Ovary (tissue), 9 donors: ENCODE data around the gene QSOX2. TPM values are rescaled to one million over a fixed set of nuclear protein-coding genes. Genes with fewer than 3 reads are reported as not detected.
"Not testable (repeated sequence)": the region's sequence is repeated elsewhere in the genome, so short reads cannot be mapped to it uniquely, and the experiment has no call there.

Experiments
- DNase-seq, 5 donors: peaks; one replicate each; pipeline ENCODE4 v3.0.0-alpha.2; 2019 to 2020
- H3K27ac ChIP-seq, 2 donors: fragments of 200-600 bp; one replicate each; pipeline versions ENCODE4 v1.5.1 to v1.8.0; 2019 to 2022
- H3K27me3 ChIP-seq: fragments of 200-600 bp; one replicate; pipeline ENCODE4 v1.8.0; 2022
- H3K36me3 ChIP-seq: fragments of 200-600 bp; sonication (generic); one replicate; pipeline ENCODE4 v1.5.1; 2019
- H3K4me1 ChIP-seq: one replicate; pipeline ENCODE4 v1.8.1; 2013; ENCODE audit warnings: mild to moderate bottlenecking, moderate library complexity; ENCODE audit not compliant: insufficient read depth
- H3K4me3 ChIP-seq: fragments of 200-600 bp; sonication (generic); one replicate; pipeline ENCODE4 v1.5.1; 2017
- H3K9me3 ChIP-seq, 2 donors: fragments of 200-600 bp in 1 of 2; sonication (generic) in 1 of 2; one replicate each; pipeline versions ENCODE4 v1.5.1 to v1.8.1; 2013 to 2019; ENCODE audit warnings: mild to moderate bottlenecking in 1 of 2, moderate library complexity in 1 of 2
- CTCF ChIP-seq, 3 donors: fragments of 450-650 bp in 2 of 3; fragments of 200-600 bp in 1 of 3; IDR thresholded peaks; one replicate each; pipeline versions ENCODE4 v1.5.1 to v1.8.0; 2016 to 2022; ENCODE audit warnings: antibody characterized with exemption in 3 of 3, mild to moderate bottlenecking in 1 of 3
- EP300 ChIP-seq: sonication (generic); formaldehyde crosslinking; IDR thresholded peaks from one replicate; pipeline ENCODE4 v1.6.1; 2017; ENCODE audit warnings: antibody characterized with exemption
- POLR2A ChIP-seq: fragments of 450-650 bp; IDR thresholded peaks from one replicate; pipeline ENCODE4 v1.6.1; 2017; ENCODE audit warnings: antibody characterized with exemption, mild to moderate bottlenecking, moderate library complexity
- WGBS, 3 donors: extraction: QIAGEN DNeasy Blood & Tissue Kit in 1 of 3; methylation state at CpG; one replicate each; pipeline versions ENCODE4 v1.1.5 to v1.1.7; 2013 to 2017; 5-methylcytosine and 5-hydroxymethylcytosine counted together
- intact Hi-C, 4 donors: fragments of 100-400 bp; cut with DNase I; formaldehyde crosslinking; loops; one replicate each; pipeline versions ENCODE4 v1.11.0 to v1.15.1; 2022 to 2023
- polyA plus RNA-seq, 2 donors: library from polyadenylated mRNA; stranded (reverse); fragments of 200-250 nt in 1 of 2; fragments of 350-450 nt in 1 of 2; fragmentation: Illumina TruSeq in 1 of 2; extraction: RNeasy Lipid Tissue Mini Kit (QIAGEN cat#74804) in 1 of 2; gene quantifications; one replicate each; pipeline ENCODE4 v1.2.3, GENCODE V29; 2013 to 2014
- total RNA-seq, 7 donors: library from RNA; depleted of rRNA in 2 of 7; stranded (reverse); fragments of >200 nt in 2 of 7; fragmentation: NEBNext Ultra II Directional in 3 of 7; extraction: Animal tissue kit (Norgen Biotek cat#: 25700) in 3 of 7; gene quantifications; one replicate each; pipeline versions ENCODE4 v1.1.0 to v1.2.4, GENCODE V29; 2016 to 2023
- donor health status: DM: no; HTN: no; CAD: no; lungs with moderate emphysema.
- donor health status: DM: no; HTN: no; CAD: no.
- donor health status: Bipolar disorder and iron deficiency.
- donor health status: DM: yes; HTN: yes; CAD: no.
- donor health status: DM: no; HTN: no; CAD: no.
- donor health status: DM: yes; HTN: yes; CAD: no.

Gene QSOX2
- total and polyA plus RNA-seq, 9 donors, result 5.6 to 14.3 (median 7.8) TPM

- Histone ChIP-seq H3K4me1 (peaks cover 5% of the 10 kb centered on the region), H3K27me3 (no peaks in the 10 kb centered on the region), H3K27ac (no peak overlapping the region), H3K36me3 (no peaks in the 10 kb centered on the region), H3K4me3 (peak overlapping the region; percentile 35), H3K9me3 (no peaks in the 10 kb centered on the region)
- DNase-seq, result peak; percentile 80 to 91 (median 83)
- TF ChIP-seq CTCF (IDR thresholded peaks at IDR 0.05) (no peak), POLR2A (no peak), EP300 (no peak)
- 12 to 14% (median 14%) methylated on average over 56 to 60 of the region's 60 CpGs for WGBS, 3 donors
- intact Hi-C loops, result no loop called here
Observed at GRCh38 chr9:136267261-136268111, 21.9 kb upstream of the QSOX2 start.

- 85 to 92% (median 86%) methylated on average over 18 of the region's 18 CpGs for WGBS, 3 donors
- intact Hi-C loops, H3K27ac ChIP-seq: not testable (repeated sequence)
Observed at GRCh38 chr9:136266641-136267040, 21.0 kb upstream of the QSOX2 start.

GRCh38 chr9:136265561-136266355 lies 20.1 kb upstream of the QSOX2 start:
- Histone ChIP-seq H3K36me3 (no peaks in the 10 kb centered on the region), H3K27ac (no peak overlapping the region), H3K9me3 (no peaks in the 10 kb centered on the region), H3K4me3 (no peak overlapping the region), H3K4me1 (peaks cover 5% of the 10 kb centered on the region), H3K27me3 (no peaks in the 10 kb centered on the region)
- intact Hi-C loops, result no loop called here
- WGBS, 3 donors, result 86 to 92% (median 90%) methylated on average over 13 to 17 of the region's 17 CpGs
- no peak for DNase-seq
- no peak for TF ChIP-seq POLR2A
- no peak for TF ChIP-seq EP300
- no peak for TF ChIP-seq CTCF (IDR thresholded peaks at IDR 0.05)

More at GRCh38 chr9:136266641-136267040, 21.0 kb upstream of the QSOX2 start:
- H3K4me3 ChIP-seq, result peak overlapping the region; percentile 35
- not testable (repeated sequence) for H3K4me1 ChIP-seq, H3K36me3 ChIP-seq, H3K9me3 ChIP-seq, DNase-seq, H3K27me3 ChIP-seq

- H3K27me3 ChIP-seq, result no peaks in the 10 kb centered on the region
- intact Hi-C loops, result no loop called here
- no peak for DNase-seq
- WGBS, 3 donors, result 78 to 84% (median 80%) methylated on average over 24 of the region's 24 CpGs
- TF ChIP-seq EP300 (no peak), POLR2A (no peak), CTCF (IDR thresholded peaks at IDR 0.05) (no peak)
- no peaks in the 10 kb centered on the region for H3K36me3 ChIP-seq
- H3K4me1 ChIP-seq, result peaks cover 5% of the 10 kb centered on the region
- H3K9me3 ChIP-seq, result no peaks in the 10 kb centered on the region
- H3K4me3 ChIP-seq, result no peak overlapping the region
- no peak overlapping the region for H3K27ac ChIP-seq
Observed at GRCh38 chr9:136264441-136265405, 19.1 kb upstream of the QSOX2 start.
